A549 (cell line): Measurements from ENCODE around the gene LRRFIP2. TPM values are rescaled to one million over a fixed set of nuclear protein-coding genes. Genes with fewer than 3 reads are reported as not detected.

Experiments used
- polyA plus RNA-seq, 4 experiments: library from polyadenylated mRNA; depleted of rRNA in 3 of 4; stranded (reverse); fragments of >200 nt; fragmentation: RNase III in 1 of 4; extraction: RNeasy Plus Mini Kit Qiagen cat#74134 plus additional on column Dnase treatment in 1 of 4; gene quantifications; 2 replicates in 3 of 4; 3 replicates in 1 of 4; pipeline ENCODE4 v1.2.3, GENCODE V29; 2011 to 2017
- small RNA-seq, 6 experiments: library from RNA; depleted of rRNA; stranded (forward); fragments of <200 nt; gene quantifications; one replicate each; pipeline ENCODE3, GENCODE V24; 2012

LRRFIP2 gene
- polyA plus RNA-seq, 2 of the 4 experiments (the other 2 are of a cell fraction): 48.0 to 66.4 TPM

Small RNA genes lying within 50 kb of the gene (small RNA-seq; reads per million reads assigned to genes)
- gene RF00019 (0 reads per million in 6 experiments), gene RNU6-1301P (0 reads per million in 6 experiments)

Other genes starting within 250 kb of the LRRFIP2 start
- 3.2 and 3.8 TPM in 2 replicates for gene TRANK1, start 229.5 kb downstream of the LRRFIP2 start, polyA plus RNA-seq (2011; rRNA removed)
- 0.58 to 1.6 TPM (median 1.3 TPM) in 3 replicates for gene TRANK1, start 229.5 kb downstream of the LRRFIP2 start, polyA plus RNA-seq (2017; fragmentation: RNase III; extraction: RNeasy Plus Mini Kit Qiagen cat#74134 plus additional on column Dnase treatment)
- gene EPM2AIP1, start 181.5 kb downstream of the LRRFIP2 start, polyA plus RNA-seq (2011; rRNA removed): 9.9 and 15.7 TPM in 2 replicates
- gene EPM2AIP1, start 181.5 kb downstream of the LRRFIP2 start, polyA plus RNA-seq (2017; fragmentation: RNase III; extraction: RNeasy Plus Mini Kit Qiagen cat#74134 plus additional on column Dnase treatment): 10.3 to 11.1 TPM (median 10.3 TPM) in 3 replicates
- gene MLH1, start 181.1 kb downstream of the LRRFIP2 start, polyA plus RNA-seq (2011; rRNA removed): 70.2 and 73.1 TPM in 2 replicates
- gene MLH1, start 181.1 kb downstream of the LRRFIP2 start, polyA plus RNA-seq (2017; fragmentation: RNase III; extraction: RNeasy Plus Mini Kit Qiagen cat#74134 plus additional on column Dnase treatment): 60.8 to 62.2 TPM (median 61.8 TPM) in 3 replicates
- 40.4 and 55.0 TPM in 2 replicates for gene GOLGA4, start 68.7 kb upstream of the LRRFIP2 start, polyA plus RNA-seq (2011; rRNA removed)
- gene GOLGA4, start 68.7 kb upstream of the LRRFIP2 start, polyA plus RNA-seq (2017; fragmentation: RNase III; extraction: RNeasy Plus Mini Kit Qiagen cat#74134 plus additional on column Dnase treatment): 23.3 to 26.9 TPM (median 24.2 TPM) in 3 replicates